Keratinocyte (primary cell): ENCODE data around the gene FMN2.
"Not testable (repeated sequence)": the region's sequence is repeated elsewhere in the genome, so short reads cannot be mapped to it uniquely, and the experiment has no call there.

Experiments used
- EZH2 ChIP-seq: IDR thresholded peaks from one replicate; pipeline ENCODE4 v1.6.1; 2012; ENCODE audit warnings: inconsistent platforms, mild to moderate bottlenecking, low read length, moderate library complexity
- TF ChIP-seq, protein P1 (sequence below), 3 experiments: IDR thresholded peaks in 1 of 3; conservative IDR thresholded peaks in 1 of 3; optimal IDR thresholded peaks in 1 of 3; 2 replicates in 2 of 3; 3 replicates in 1 of 3; pipeline versions ENCODE3 to v1.5.1; 2011; ENCODE audit warnings: low read length in 3 of 3, mild to moderate bottlenecking in 3 of 3, moderate library complexity in 2 of 3, control low read depth in 1 of 3, inconsistent platforms in 1 of 3; ENCODE audit not compliant: insufficient read depth in 2 of 3; ENCODE audit errors: extremely low read depth in 1 of 3

DNA sequence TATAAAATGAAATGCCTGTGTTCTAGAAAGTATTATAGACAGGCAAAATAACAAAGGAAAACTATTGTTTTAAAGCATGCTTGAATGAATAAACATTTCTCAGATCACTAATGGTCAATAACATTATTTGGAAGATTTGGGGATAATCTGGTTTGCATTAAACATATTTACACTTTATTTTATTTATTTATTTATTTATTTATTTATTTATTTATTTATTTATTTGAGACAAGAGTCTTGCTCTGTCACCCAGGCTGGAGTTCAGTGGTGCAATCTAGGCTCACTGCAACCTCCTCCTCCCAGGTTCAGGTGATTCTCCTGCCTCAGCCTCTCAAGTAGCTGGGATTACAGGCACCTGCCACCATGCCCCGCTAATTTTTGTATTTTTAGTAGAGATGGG, 236.7 kb downstream of the FMN2 start:
- TF ChIP-seq, protein P1, sequence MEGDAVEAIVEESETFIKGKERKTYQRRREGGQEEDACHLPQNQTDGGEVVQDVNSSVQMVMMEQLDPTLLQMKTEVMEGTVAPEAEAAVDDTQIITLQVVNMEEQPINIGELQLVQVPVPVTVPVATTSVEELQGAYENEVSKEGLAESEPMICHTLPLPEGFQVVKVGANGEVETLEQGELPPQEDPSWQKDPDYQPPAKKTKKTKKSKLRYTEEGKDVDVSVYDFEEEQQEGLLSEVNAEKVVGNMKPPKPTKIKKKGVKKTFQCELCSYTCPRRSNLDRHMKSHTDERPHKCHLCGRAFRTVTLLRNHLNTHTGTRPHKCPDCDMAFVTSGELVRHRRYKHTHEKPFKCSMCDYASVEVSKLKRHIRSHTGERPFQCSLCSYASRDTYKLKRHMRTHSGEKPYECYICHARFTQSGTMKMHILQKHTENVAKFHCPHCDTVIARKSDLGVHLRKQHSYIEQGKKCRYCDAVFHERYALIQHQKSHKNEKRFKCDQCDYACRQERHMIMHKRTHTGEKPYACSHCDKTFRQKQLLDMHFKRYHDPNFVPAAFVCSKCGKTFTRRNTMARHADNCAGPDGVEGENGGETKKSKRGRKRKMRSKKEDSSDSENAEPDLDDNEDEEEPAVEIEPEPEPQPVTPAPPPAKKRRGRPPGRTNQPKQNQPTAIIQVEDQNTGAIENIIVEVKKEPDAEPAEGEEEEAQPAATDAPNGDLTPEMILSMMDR (optimal IDR thresholded peaks at IDR 0.05 in 1 of 3, IDR thresholded peaks at IDR 0.05 in 1 of 3, conservative IDR thresholded peaks at IDR 0.05 in 1 of 3; ENCODE audit: extremely low read depth in 1 of 3, insufficient read depth in 2 of 3, low read length in 3 of 3) = not testable (repeated sequence)
- TF ChIP-seq EZH2 = not testable (repeated sequence)
